DMS153 treated with DMSO at 0.1 percent for 48 hours (cell line): ENCODE results near the gene GATAD2B.

Experiments used
- DNase-seq: peaks from one replicate; lab custom pipeline; 2025; ENCODE audit not compliant: unreplicated experiment; lab: John Stamatoyannopoulos, UW

The GATAD2B gene

GRCh38 chr1:153951801-153952200 lies 29.0 kb upstream of the GATAD2B start:
- DNase-seq = no peak

DNA sequence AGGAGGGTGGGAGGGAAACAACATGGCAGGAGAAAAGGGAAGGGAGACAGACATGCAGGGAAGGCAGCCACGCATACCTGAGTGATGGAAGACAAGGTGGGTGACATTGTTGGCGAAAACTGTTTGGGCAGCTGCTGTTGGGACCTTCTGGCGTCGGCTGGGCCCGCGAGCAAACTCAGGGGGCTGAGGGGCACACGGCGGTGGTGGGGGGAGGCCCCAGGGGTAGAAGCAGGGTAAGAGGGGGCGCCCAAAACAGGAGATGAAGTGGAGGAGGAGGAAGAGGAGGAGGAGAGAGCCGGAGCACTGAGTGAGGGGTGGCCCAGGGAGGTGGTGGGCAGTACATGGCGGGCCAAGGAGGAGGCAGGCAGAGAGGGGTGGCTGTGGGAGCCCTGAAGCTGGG lies 28.4 kb upstream of the GATAD2B start:
- DNase-seq = no peak

DNA sequence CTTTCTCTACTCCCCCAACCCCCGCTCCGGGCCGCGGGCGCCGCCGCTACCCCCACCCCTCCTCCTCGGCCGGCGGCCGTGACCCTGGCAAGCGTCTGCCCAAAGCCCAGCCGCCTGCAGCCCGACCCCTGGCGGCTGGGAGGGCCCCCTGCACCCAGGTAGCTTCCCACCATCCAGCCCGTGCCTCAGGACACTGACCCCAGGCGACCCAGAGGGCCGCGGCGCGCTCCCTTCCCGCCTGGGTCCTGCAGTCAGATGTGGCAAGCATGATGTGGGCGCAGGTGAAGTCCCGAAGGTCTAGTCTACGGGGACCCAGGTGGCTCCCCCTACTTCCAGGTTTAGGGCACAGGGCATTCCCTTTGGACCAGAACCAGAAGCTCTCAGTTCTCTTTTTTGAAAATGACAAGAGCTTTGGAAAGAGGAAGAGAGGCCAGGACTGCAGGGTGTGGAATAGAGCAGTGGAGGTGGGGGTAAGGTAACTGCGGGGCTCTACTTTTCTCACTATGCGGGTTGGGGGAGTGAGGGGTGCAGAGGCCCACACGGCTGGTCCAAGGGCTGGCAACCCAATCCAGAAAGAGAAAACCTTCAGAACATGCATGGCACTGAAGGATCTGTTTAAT lies 24.0 kb upstream of the GATAD2B start, which contains the start of gene DENND4B:
TSS of gene DENND4B (minus strand) at position 97 of the 620 bp plus-strand sequence. CDS start 2,344 bp downstream, outside the sequence.
- peak; percentile 85 for DNase-seq

DNA sequence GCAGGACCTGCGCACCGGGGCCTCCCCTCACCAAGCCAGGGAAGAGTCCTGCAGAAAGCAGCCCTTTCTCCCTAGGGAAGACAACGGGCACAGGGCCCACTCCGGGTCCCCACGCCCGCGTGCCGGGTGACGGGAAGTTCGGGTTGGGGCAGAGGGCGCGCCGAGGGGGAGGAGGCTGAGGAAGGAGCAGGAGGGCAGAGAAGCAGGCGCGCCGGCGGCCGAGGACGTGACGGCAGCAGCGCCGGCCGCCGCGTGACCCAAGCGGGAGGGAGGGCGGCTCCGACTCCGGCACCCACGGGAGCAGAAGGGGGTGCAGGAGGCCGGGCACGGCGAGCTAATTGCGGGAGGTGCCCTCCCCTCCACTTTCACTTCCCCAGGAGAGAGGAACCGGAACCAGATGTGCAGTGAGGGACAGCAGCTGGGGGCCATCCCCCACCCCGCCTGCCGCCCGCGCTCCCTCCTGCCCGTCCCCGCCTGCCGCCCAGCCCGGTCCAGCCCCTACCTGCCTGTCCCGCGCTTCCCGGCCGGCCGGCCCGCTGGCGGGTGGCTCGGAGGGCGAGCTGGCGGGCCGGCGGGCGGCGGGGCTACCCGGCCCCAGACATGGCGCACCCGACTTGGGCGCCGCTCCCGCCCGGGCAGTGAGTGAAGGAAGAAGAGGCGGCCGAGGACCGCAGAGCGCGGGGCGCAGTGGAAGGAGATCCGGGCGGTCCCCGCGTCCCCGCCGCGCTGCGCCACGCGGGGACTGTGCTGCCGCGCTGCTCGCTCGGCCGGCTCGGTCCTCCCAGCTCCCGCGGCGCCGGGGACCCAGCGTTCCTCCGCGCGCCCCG lies 23.2 kb upstream of the GATAD2B start:
- peak; percentile 37 for DNase-seq

- no peak for DNase-seq
Measured at GRCh38 chr1:153945131-153945794, 22.5 kb upstream of the GATAD2B start.

- DNase-seq = no peak
Measured at GRCh38 chr1:153944827-153945117, 22.0 kb upstream of the GATAD2B start.

- DNase-seq = no peak
Measured at GRCh38 chr1:153944005-153944826, 21.4 kb upstream of the GATAD2B start.

- no peak for DNase-seq
Measured at GRCh38 chr1:153942766-153943549, 20.2 kb upstream of the GATAD2B start.

DNA sequence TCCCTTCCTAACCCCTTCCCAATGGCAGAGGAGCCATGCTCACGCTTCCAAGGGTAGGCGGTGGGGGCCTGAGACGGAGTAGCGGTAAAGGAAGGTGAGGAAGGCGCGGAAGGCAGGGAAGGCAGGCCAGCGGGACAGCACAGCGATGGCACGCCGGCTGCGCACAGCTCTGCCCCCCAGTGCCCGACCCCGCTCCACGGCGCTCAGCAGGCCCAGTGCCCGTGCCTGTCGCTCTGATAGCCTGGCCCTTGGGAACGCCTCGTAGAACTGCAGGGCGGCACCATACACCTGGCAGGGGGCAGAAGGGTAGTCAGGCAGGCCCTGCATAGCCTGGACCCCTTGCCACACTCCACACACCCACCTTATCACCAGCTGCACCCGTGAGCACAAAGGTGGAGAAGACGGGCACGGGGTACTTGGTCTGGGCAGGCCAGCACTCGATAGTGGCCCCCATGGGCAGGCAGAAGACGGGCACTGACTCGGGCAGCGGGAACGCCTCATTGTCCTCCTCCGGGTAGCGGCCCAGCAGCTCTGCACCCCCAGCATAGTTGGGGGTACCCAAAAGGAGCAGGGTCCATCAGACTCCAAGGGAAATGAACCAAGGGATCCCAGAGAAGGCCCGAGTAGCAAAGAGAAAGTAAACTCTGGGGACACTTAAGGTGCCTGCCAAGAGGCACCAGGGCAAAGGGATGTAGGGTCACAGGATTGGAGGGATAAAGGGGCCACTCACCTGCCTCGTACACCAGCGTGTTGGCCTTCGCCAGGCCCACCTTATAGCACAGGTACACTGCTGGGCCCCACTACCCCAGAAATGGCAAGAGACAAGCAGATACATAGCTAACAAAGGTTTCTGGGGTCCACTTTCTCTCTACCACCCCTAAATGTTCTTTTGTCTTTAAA lies 19.3 kb upstream of the GATAD2B start:
- no peak for DNase-seq

GRCh38 chr1:153940756-153941155 lies 18.0 kb upstream of the GATAD2B start:
- DNase-seq = no peak

GRCh38 chr1:153939476-153939875 lies 16.7 kb upstream of the GATAD2B start:
- no peak for DNase-seq

GRCh38 chr1:153938996-153939395 lies 16.2 kb upstream of the GATAD2B start:
- no peak for DNase-seq

GRCh38 chr1:153937331-153937730 lies 14.6 kb upstream of the GATAD2B start:
- DNase-seq = no peak

DNA sequence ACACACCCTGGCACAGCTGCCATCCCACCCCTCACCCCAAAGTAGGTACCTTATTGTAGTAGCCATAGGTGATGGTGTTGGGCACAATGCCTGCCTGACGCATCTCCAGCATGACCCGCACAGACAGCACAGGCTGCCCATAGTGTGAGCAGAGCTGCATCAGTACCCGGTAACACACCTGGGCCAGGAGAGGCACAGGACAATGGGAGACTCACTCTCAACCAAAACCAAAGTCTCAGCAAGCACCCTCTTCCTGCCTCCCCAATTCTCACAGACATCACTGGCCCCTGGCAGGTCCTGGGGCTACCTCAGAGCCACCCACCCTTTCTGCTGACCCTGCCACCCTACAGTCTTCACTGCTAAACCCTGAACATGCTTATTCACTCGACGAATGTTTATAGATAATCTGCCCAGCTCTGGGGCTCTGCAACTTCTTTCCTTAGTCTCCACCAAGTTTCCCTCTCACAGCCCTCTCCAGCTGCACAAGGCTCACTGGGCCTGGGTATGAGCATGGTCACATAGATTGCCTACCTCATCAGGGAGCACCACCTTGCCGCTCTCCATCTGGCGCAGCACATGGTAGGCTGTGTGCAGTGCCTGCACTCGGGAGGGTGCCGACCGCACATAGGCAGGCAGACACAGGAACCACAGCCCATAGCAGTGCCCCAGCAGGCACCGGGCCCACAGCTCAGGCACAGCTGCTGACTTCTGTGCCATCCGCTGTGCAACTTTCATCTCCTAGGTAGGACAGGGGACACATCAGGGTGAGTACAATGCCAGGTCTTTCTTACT lies 13.4 kb upstream of the GATAD2B start:
- no peak for DNase-seq

GRCh38 chr1:153934746-153935145 lies 12.0 kb upstream of the GATAD2B start:
- DNase-seq = no peak

DNA sequence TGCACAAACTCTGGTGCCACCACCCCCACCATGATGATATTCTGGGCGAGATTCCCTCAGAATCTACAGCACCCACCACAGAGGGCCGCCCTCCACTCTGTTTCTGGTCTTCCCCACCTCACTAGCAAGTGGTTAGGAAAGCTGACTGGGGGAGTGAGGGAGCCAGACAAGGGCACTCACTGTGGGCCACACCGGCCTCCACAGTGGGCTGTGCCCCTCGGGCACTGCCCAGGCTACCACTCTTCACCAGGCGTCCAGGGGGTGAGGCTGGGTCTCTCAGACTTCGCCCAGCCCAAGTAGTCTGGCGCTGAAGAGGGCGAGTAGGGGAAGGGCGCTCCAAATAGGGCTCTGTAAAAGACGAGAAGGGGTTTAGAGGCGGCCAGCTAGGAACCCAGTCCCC lies 11.2 kb upstream of the GATAD2B start:
- no peak for DNase-seq

DNA sequence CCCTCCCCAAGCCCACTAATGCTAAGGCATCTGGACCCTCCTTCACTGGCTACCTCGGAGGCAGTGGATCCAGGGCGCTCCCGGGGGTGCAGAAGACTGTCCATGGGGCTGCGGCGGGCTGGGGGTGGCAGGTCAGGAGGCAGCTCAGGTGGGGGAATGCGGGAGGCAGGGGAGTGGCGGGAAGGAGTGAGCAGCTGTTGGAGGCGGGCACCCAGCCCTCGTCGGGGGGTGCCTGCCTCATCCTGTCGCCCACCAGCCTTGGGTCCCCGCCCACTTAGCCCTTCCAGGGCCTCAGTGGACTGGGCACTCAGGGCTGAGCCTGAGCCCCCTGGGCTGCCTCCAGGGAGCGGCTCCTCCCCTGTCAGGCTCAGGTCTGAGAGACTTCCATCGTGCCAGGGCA lies 10.7 kb upstream of the GATAD2B start:
- DNase-seq = no peak
